ENCODE results near the gene PARD3.

GRCh38 chr10:34489411-34489810 is 325.7 kb downstream of the PARD3 start:
- TF ChIP-seq CTCF (conservative IDR thresholded peaks at IDR 0.05; ENCODE audit: low read depth, low read length) (no peak), EZH2phosphoT487 (IDR thresholded peaks at IDR 0.05; ENCODE audit: borderline replicate concordance, low read length) (no peak)
